Measurements from ENCODE around the gene INSRR.
A peak's percentile ranks its signal among the peaks of the same experiment; 100 is the strongest.

Gene INSRR

GRCh38 chr1:156899956-156900718, 41.2 kb upstream of the INSRR start:
- H3K27me3 Mint-ChIP-seq (ENCODE audit: low read depth): peaks cover 17% of the 10 kb centered on the region
- no peaks in the 10 kb centered on the region for H3K36me3 Mint-ChIP-seq (ENCODE audit: low read depth)
- H3K9me3 Mint-ChIP-seq: no peaks in the 10 kb centered on the region
- peak overlapping the region; percentile 83 to 95 (median 94) for H3K27ac Mint-ChIP-seq
- TF ChIP-seq CTCF (IDR thresholded peaks at IDR 0.05; ENCODE audit: unreplicated experiment in 3 of 3): no peak
- peak overlapping the region in 2 of 3 experiments; percentile 8 to 71 for H3K4me3 Mint-ChIP-seq
- peaks cover 72% of the 10 kb centered on the region for H3K4me1 Mint-ChIP-seq

- no peaks in the 10 kb centered on the region for H3K36me3 Mint-ChIP-seq (ENCODE audit: low read depth)
- H3K4me1 Mint-ChIP-seq: peaks cover 76% of the 10 kb centered on the region
- no peak for TF ChIP-seq CTCF (IDR thresholded peaks at IDR 0.05; ENCODE audit: unreplicated experiment in 3 of 3)
- peak overlapping the region; percentile 83 to 95 (median 94) for H3K27ac Mint-ChIP-seq
- peaks cover 22% of the 10 kb centered on the region for H3K27me3 Mint-ChIP-seq (ENCODE audit: low read depth)
- H3K9me3 Mint-ChIP-seq: no peaks in the 10 kb centered on the region
- H3K4me3 Mint-ChIP-seq: peak overlapping the region in 1 of 3 experiments; percentile 2
These were observed 40.2 kb upstream of the INSRR start for GRCh38 chr1:156898971-156899664.

GRCh38 chr1:156898161-156898566, 39.2 kb upstream of the INSRR start:
- peak overlapping the region; percentile 83 to 94 (median 92) for H3K27ac Mint-ChIP-seq
- no peaks in the 10 kb centered on the region for H3K9me3 Mint-ChIP-seq
- no peaks in the 10 kb centered on the region for H3K36me3 Mint-ChIP-seq (ENCODE audit: low read depth)
- peaks cover 69% of the 10 kb centered on the region for H3K4me1 Mint-ChIP-seq
- H3K4me3 Mint-ChIP-seq: peak overlapping the region; percentile 25 to 66 (median 51)
- peaks cover 24% of the 10 kb centered on the region for H3K27me3 Mint-ChIP-seq (ENCODE audit: low read depth)
- TF ChIP-seq CTCF (IDR thresholded peaks at IDR 0.05; ENCODE audit: unreplicated experiment in 3 of 3): no peak

- Mint-ChIP-seq H3K4me1 (peaks cover 63% of the 10 kb centered on the region), H3K4me3 (peak overlapping the region; percentile 44 to 69 (median 54)), H3K27ac (peak overlapping the region; percentile 78 to 94 (median 92)), H3K9me3 (no peaks in the 10 kb centered on the region), H3K27me3 (ENCODE audit: low read depth) (peaks cover 34% of the 10 kb centered on the region), H3K36me3 (ENCODE audit: low read depth) (no peaks in the 10 kb centered on the region)
- no peak for TF ChIP-seq CTCF (IDR thresholded peaks at IDR 0.05; ENCODE audit: unreplicated experiment in 3 of 3)
These were observed 38.3 kb upstream of the INSRR start for GRCh38 chr1:156897078-156897825.

- Mint-ChIP-seq H3K36me3 (ENCODE audit: low read depth) (no peaks in the 10 kb centered on the region), H3K4me1 (peaks cover 57% of the 10 kb centered on the region), H3K9me3 (no peaks in the 10 kb centered on the region), H3K4me3 (peak overlapping the region; percentile 27 to 69 (median 39)), H3K27me3 (ENCODE audit: low read depth) (peaks cover 40% of the 10 kb centered on the region), H3K27ac (peak overlapping the region; percentile 78 to 94 (median 92))
- TF ChIP-seq CTCF (IDR thresholded peaks at IDR 0.05; ENCODE audit: unreplicated experiment in 3 of 3): no peak
These were observed 37.6 kb upstream of the INSRR start for GRCh38 chr1:156896490-156897033.
